H9 (cell line): ENCODE results near the gene CABLES1. TPM values are rescaled to one million over a fixed set of nuclear protein-coding genes. Genes with fewer than 3 reads are reported as not detected.

Experiments used
- DNase-seq: peaks from one replicate; pipeline ENCODE4 v3.0.0-alpha.2; 2017
- H2AFZ ChIP-seq: one replicate; pipeline ENCODE4 v1.6.1; 2013; ENCODE audit warnings: mild to moderate bottlenecking, low read length, control low read depth, moderate library complexity
- H2AK5ac ChIP-seq: 2 replicates; pipeline ENCODE4 v1.6.1; 2013; ENCODE audit warnings: low read length, control low read depth, mixed read lengths; ENCODE audit not compliant: insufficient read length
- H2BK120ac ChIP-seq: one replicate; pipeline ENCODE4 v1.6.1; 2013; ENCODE audit warnings: low read depth, mild to moderate bottlenecking, low read length, control low read depth, inconsistent platforms; ENCODE audit not compliant: poor library complexity, severe bottlenecking
- H2BK12ac ChIP-seq: 2 replicates; pipeline ENCODE4 v1.6.1; 2013; ENCODE audit warnings: low read length, control low read depth, mixed read lengths, low read depth; ENCODE audit not compliant: insufficient read length
- H2BK15ac ChIP-seq: 2 replicates; pipeline ENCODE4 v1.6.1; 2013; ENCODE audit warnings: low read depth, low read length, control low read depth
- H2BK20ac ChIP-seq: one replicate; pipeline ENCODE4 v1.6.1; 2013; ENCODE audit warnings: low read depth, mild to moderate bottlenecking, low read length, control low read depth, inconsistent platforms; ENCODE audit not compliant: poor library complexity, severe bottlenecking
- H2BK5ac ChIP-seq: 2 replicates; pipeline ENCODE4 v1.6.1; 2013; ENCODE audit warnings: low read length, control low read depth, mixed read lengths; ENCODE audit not compliant: insufficient read length
- H3K14ac ChIP-seq: 2 replicates; pipeline ENCODE4 v1.6.1; 2013; ENCODE audit warnings: low read length, control low read depth; ENCODE audit not compliant: insufficient read depth
- H3K18ac ChIP-seq: 2 replicates; pipeline ENCODE4 v1.6.1; 2013; ENCODE audit warnings: low read depth, mild to moderate bottlenecking, mixed read lengths, low read length, control low read depth; ENCODE audit not compliant: insufficient read length
- H3K23ac ChIP-seq: 2 replicates; pipeline ENCODE4 v1.6.1; 2013; ENCODE audit warnings: low read length, control low read depth, mixed read lengths, low read depth; ENCODE audit not compliant: insufficient read length
- H3K23me2 ChIP-seq: 2 replicates; pipeline ENCODE4 v1.6.1; 2013; ENCODE audit warnings: low read depth, mild to moderate bottlenecking, mixed read lengths, low read length, control low read depth; ENCODE audit not compliant: insufficient read length, poor library complexity, severe bottlenecking
- H3K27ac ChIP-seq: 2 replicates; pipeline ENCODE4 v1.5.1; 2013; ENCODE audit warnings: low read length, control low read depth, mixed read lengths, low read depth; ENCODE audit not compliant: insufficient read length
- H3K27me3 ChIP-seq: 2 replicates; pipeline ENCODE4 v1.6.1; 2013; ENCODE audit warnings: low read length, control low read depth, inconsistent platforms; ENCODE audit not compliant: insufficient read depth
- H3K4ac ChIP-seq: 2 replicates; pipeline ENCODE4 v1.6.1; 2013; ENCODE audit warnings: low read depth, mild to moderate bottlenecking, control low read depth, inconsistent platforms, low read length, moderate library complexity
- H3K4me1 ChIP-seq: 2 replicates; pipeline ENCODE4 v1.6.1; 2013; ENCODE audit warnings: low read length, control low read depth, inconsistent platforms; ENCODE audit not compliant: insufficient read depth
- H3K4me2 ChIP-seq: 2 replicates; pipeline ENCODE4 v1.6.1; 2013; ENCODE audit warnings: low read length, control low read depth, mixed read lengths; ENCODE audit not compliant: insufficient read length, insufficient read depth
- H3K56ac ChIP-seq: 2 replicates; pipeline ENCODE4 v1.6.1; 2013; ENCODE audit warnings: low read depth, mild to moderate bottlenecking, mixed read lengths, low read length, control low read depth; ENCODE audit not compliant: insufficient read length
- H3K79me1 ChIP-seq: 2 replicates; pipeline ENCODE4 v1.6.1; 2013; ENCODE audit warnings: low read depth, mild to moderate bottlenecking, moderate library complexity, low read length, control low read depth, inconsistent platforms; ENCODE audit not compliant: insufficient read depth, poor library complexity, severe bottlenecking
- H3K79me2 ChIP-seq: 2 replicates; pipeline ENCODE4 v1.6.1; 2013; ENCODE audit warnings: low read length, control low read depth, inconsistent platforms; ENCODE audit not compliant: insufficient read depth
- H3K9ac ChIP-seq: 2 replicates; pipeline ENCODE4 v1.6.1; 2013; ENCODE audit warnings: low read length, control low read depth, mixed read lengths; ENCODE audit not compliant: insufficient read length; ENCODE audit errors: extremely low read depth
- H3K9me3 ChIP-seq: one replicate; pipeline ENCODE4 v1.6.1; 2013; ENCODE audit warnings: low read depth, low read length, inconsistent platforms; ENCODE audit not compliant: control insufficient read depth
- H3T11ph ChIP-seq: one replicate; pipeline ENCODE4 v1.6.1; 2013; ENCODE audit warnings: mild to moderate bottlenecking, low read length, control low read depth, inconsistent platforms
- H4K20me1 ChIP-seq: one replicate; pipeline ENCODE4 v1.6.1; 2013; ENCODE audit not compliant: control insufficient read depth, insufficient read length, insufficient read depth
- H4K5ac ChIP-seq: 2 replicates; pipeline ENCODE4 v1.6.1; 2013; ENCODE audit warnings: low read depth, mild to moderate bottlenecking, mixed read lengths, low read length, control low read depth; ENCODE audit not compliant: insufficient read length
- H4K8ac ChIP-seq: replicated peaks from 2 replicates; pipeline ENCODE4 v1.6.1; 2013; ENCODE audit warnings: low read length, control low read depth, mixed read lengths, low read depth; ENCODE audit not compliant: insufficient read length
- H4K91ac ChIP-seq: 2 replicates; pipeline ENCODE4 v1.6.1; 2013; ENCODE audit warnings: low read depth, mild to moderate bottlenecking, moderate library complexity, mixed read lengths, low read length, control low read depth; ENCODE audit not compliant: insufficient read length
- H3K27ac Mint-ChIP-seq, 3 experiments: 2 replicates in 2 of 3; 3 replicates in 1 of 3; pipeline ENCODE4 v1.8.0; 2020 to 2021; ENCODE audit warnings: mixed read lengths in 3 of 3, mild to moderate bottlenecking in 1 of 3, moderate library complexity in 1 of 3
- H3K27me3 Mint-ChIP-seq: 2 replicates; pipeline ENCODE4 v1.8.0; 2021; ENCODE audit warnings: low read depth, mild to moderate bottlenecking, moderate library complexity, mixed read lengths
- H3K36me3 Mint-ChIP-seq, 3 experiments: 2 replicates in 2 of 3; 3 replicates in 1 of 3; pipeline ENCODE4 v1.8.0; 2020 to 2021; ENCODE audit warnings: low read depth in 3 of 3, mixed read lengths in 3 of 3; ENCODE audit not compliant: insufficient read depth in 1 of 3
- H3K4me1 Mint-ChIP-seq, 2 experiments: 2 replicates each; pipeline ENCODE4 v1.8.0; 2020; ENCODE audit warnings: mixed read lengths in 2 of 2
- H3K4me3 Mint-ChIP-seq, 2 experiments: 2 replicates in 1 of 2; 3 replicates in 1 of 2; pipeline ENCODE4 v1.8.0; 2020 to 2021; ENCODE audit warnings: mild to moderate bottlenecking in 2 of 2, mixed read lengths in 2 of 2, moderate library complexity in 1 of 2
- H3K9me3 Mint-ChIP-seq, 2 experiments: 2 replicates in 1 of 2; 3 replicates in 1 of 2; pipeline ENCODE4 v1.8.0; 2020; ENCODE audit warnings: mild to moderate bottlenecking in 2 of 2, mixed read lengths in 2 of 2, moderate library complexity in 1 of 2
- CTCF ChIP-seq: fragments of 200-600 bp; sonication (generic); conservative IDR thresholded peaks from 3 replicates; pipeline ENCODE4 v1.8.0; 2021; ENCODE audit warnings: antibody characterized with exemption, mild to moderate bottlenecking
- WGBS: extraction: QIAGEN DNeasy Blood & Tissue Kit; methylation state at CpG from one replicate; pipeline ENCODE4 v1.1.7; 2013; ENCODE audit warnings: missing lambda C conversion rate, low lambda C conversion rate, mixed read lengths; ENCODE audit not compliant: insufficient read length; ENCODE audit errors: extremely low coverage; 5-methylcytosine and 5-hydroxymethylcytosine counted together
- total RNA-seq: library from RNA; stranded (reverse); gene quantifications from 2 replicates; pipeline ENCODE4 v1.2.1, GENCODE V29; 2021

Gene CABLES1
- total RNA-seq, 1 experiment from 2014 or later, result 27.1 TPM

GRCh38 chr18:23094411-23095190, 40.7 kb upstream of the CABLES1 start:
- Histone ChIP-seq H3K14ac (no peak overlapping the region), H3K23ac (no peak overlapping the region), H3K4me1 (peaks cover 6% of the 10 kb centered on the region), H3K79me1 (no peaks in the 10 kb centered on the region), H3K56ac (no peak overlapping the region), H4K91ac (no peak overlapping the region), H4K20me1 (no peaks in the 10 kb centered on the region), H3K9ac (no peak overlapping the region), H2AFZ (no peak overlapping the region), H3K9me3 (no peaks in the 10 kb centered on the region), H2BK120ac (no peak overlapping the region), H3K27ac (no peak overlapping the region), H4K8ac (no peak overlapping the region), H2BK20ac (no peak overlapping the region), H2AK5ac (no peak overlapping the region), H3K18ac (no peak overlapping the region), H3T11ph (no peak overlapping the region), H2BK12ac (no peak overlapping the region), H2BK15ac (no peak overlapping the region), H4K5ac (no peak overlapping the region), H3K4ac (no peak overlapping the region), H3K79me2 (no peaks in the 10 kb centered on the region), H2BK5ac (no peak overlapping the region), H3K23me2 (no peaks in the 10 kb centered on the region), H3K27me3 (no peaks in the 10 kb centered on the region), H3K4me2 (no peak overlapping the region)
- Mint-ChIP-seq H3K4me1 (peaks cover 15% of the 10 kb centered on the region in 2 experiments), H3K36me3 (no peaks in the 10 kb centered on the region), H3K27ac (peak overlapping the region in 1 of 3 experiments; percentile 62; a peak in 1 of 7 replicates), H3K9me3 (peaks cover 0 to 2% of the 10 kb centered on the region in 2 experiments; a peak in 1 of 5 replicates), H3K27me3 (peaks cover 13% of the 10 kb centered on the region), H3K4me3 (peak overlapping the region; percentile 18 to 36; a peak in 4 of 5 replicates)
- TF ChIP-seq CTCF, result no peak
- no CpG with 5 or more reads among the region's 18 CpGs for whole genome bisulfite sequencing
- DNase-seq, result peak; percentile 48
